ENCODE results near the gene HSD11B1L.
"Not testable (repeated sequence)": the region's sequence is repeated elsewhere in the genome, so short reads cannot be mapped to it uniquely, and the experiment has no call there.

Gene HSD11B1L

DNA sequence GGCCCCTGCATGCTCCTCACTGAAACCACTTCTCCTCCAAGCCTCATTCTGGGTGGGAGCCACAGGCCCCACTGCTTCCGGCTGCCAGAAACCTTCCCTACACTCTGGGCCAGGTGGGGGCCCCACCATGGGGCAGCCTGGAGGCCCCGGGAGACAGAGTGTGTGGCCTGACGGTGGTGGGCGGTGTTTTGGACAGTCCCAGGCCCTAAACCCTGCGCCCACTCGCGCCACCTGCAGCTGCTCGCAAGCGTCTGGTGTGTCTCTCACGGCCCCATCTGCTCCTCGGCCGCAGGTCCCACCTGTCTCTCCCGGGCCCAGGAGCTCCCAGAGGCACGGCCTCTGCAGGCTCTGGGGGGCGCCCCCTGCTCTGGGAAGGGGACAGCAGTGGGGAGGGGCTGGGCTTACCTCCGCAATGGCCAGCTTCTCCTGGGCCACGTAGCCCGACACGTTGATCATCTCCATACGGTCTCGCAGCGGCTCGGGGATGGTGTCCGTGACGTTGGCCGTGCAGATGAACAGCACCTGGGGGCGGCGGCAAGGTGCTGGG lies 14.9 kb downstream of the HSD11B1L start:
- no peak for DNase-seq
- intact Hi-C loops (cut with DNase I), result no loop called here

- DNase-seq, result peak in 1 of 42 donors; percentile 14
Measured at GRCh38 chr19:5696196-5697021, 15.6 kb downstream of the HSD11B1L start.

GRCh38 chr19:5697022-5697889 lies 16.4 kb downstream of the HSD11B1L start:
- DNase-seq, result no peak
- intact Hi-C loops (cut with DNase I), result no loop called here

More at GRCh38 chr19:5696196-5697021, 15.6 kb downstream of the HSD11B1L start:
- intact Hi-C loops (cut with DNase I), result no loop called here

GRCh38 chr19:5697890-5698634 lies 17.2 kb downstream of the HSD11B1L start:
- no peak for DNase-seq
- intact Hi-C loops (cut with DNase I), result no loop called here

- intact Hi-C loops (cut with DNase I), result no loop called here
- DNase-seq, result no peak
Measured at GRCh38 chr19:5698635-5699422, 18.0 kb downstream of the HSD11B1L start.

- intact Hi-C loops (cut with DNase I), result no loop called here
Measured at GRCh38 chr19:5700455-5701092, 19.7 kb downstream of the HSD11B1L start.

GRCh38 chr19:5702053-5702410 lies 21.2 kb downstream of the HSD11B1L start:
- DNase-seq; intact Hi-C loops (cut with DNase I): not testable (repeated sequence)

More at GRCh38 chr19:5700455-5701092, 19.7 kb downstream of the HSD11B1L start:
- DNase-seq, result no peak

- no peak for DNase-seq
- intact Hi-C loops (cut with DNase I), result no loop called here
Measured at GRCh38 chr19:5703819-5704818, 23.3 kb downstream of the HSD11B1L start.

DNA sequence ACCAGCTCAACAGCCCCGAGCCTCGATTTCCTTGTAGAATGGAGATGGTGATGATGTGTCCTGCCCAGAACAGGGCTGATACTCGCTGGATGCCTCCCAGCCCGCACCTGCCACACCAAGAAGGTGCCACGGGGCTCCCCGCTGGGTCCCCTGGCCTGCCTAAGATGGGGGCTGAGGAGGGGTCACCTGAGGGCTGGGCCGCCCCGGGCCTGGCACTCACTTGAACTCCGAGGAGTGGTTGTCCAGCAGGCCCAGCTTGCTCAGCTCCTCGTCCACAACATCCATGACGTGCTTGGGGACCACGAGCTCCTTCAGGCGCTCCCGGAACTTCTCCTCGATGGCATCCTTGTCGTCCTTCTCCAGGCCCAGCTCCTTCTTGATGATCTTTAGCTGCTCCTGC lies 24.7 kb downstream of the HSD11B1L start:
- intact Hi-C loops (cut with DNase I), result no loop called here
- no peak for DNase-seq

GRCh38 chr19:5706876-5707573 lies 26.2 kb downstream of the HSD11B1L start:
- intact Hi-C loops (cut with DNase I), result no loop called here
- no peak for DNase-seq

DNA sequence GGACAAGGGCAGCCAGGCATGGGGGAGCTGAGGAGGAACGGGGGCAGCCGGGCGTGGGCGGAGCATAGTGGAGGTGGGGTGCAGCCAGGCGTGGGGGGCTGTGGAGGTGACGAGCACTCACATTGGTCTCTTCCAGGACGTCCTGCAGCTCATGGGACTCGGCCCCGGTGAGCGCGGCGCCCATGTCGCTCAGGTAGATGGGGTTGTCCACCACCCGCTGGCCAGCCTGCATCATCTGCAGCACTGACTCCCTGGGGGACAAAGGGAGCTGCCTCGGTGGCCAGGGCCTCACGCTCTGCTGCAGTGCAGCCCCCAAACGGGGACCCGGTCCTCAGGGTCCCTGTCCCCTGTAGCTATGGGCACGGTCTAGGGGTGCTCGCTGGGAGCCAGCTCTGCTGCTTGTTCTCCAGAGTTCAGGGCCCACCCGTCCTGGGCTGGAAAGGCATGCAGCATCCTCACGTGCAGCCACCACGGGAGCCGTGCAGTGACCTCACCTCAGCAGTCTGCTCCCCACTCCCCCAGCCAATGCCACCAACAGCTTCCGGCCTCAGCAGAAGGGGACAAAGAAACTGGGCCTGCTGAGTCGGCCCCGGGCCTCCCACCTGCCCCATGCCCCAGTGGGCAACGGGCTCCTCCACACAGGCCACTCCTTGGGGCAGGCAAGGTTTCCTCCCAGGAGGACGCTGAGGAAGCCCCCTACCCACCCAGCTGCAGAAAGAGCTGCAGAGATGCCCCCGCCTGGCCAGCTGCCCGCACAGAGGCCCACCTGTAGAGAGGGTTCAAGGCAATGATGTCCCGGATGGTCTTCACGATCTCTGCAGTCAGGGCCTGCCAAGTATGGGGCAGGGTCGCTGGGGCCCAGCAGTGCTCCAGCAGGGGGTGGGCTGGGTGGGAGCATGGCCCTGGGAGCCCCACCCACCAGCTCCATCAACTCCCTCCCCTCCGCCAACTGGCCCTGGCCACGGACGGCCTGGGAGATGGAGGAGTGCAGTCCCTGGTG lies 27.0 kb downstream of the HSD11B1L start:
- intact Hi-C loops (cut with DNase I), result no loop called here
- no peak for DNase-seq

DNA sequence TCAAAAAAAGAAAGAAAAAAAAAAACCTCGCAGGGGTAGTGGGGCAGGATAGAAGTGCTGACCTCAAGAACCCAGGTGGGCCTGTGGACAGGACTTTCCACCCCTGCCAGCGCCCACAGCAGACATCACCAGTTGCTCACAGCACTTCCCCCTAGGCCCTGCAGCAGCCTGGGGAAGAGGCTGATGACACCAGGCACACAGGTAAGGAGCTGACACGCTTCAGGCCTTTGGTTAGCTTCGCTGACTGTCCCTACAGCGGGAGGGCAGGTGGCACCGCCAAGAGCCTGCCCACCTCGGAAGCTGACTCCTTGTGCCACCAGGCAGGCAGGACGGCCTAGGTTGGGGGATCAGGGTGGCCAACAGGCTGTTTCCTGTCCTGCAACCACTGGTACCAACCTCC lies 30.2 kb downstream of the HSD11B1L start:
- DNase-seq, result no peak
- intact Hi-C loops (cut with DNase I), result no loop called here

DNA sequence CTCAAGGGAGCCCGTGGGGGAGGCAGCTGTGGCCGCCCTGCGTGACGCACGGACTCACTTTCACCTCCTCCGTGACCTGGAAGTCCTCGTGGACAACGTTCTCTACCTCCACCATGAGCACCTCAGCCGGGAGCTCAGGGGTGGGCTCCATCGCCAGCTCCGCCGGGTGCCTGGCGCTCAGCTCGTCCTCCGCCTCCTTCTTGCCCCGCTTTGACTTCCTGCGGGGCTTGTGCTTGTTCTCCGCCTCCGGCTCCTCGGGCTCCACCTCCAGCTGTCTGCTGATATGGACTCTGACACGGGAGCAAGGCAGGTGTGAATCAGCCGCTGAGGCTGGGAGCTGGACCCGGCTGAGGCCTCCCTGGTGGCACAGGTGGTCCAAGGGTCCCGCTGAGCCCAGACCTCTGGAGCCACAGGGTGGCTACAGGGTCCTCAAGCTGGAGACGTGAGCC lies 30.9 kb downstream of the HSD11B1L start:
- DNase-seq, result peak in 30 of 42 donors; percentile 22 to 76 (median 50)
- intact Hi-C loops (cut with DNase I), result no loop called here

DNA sequence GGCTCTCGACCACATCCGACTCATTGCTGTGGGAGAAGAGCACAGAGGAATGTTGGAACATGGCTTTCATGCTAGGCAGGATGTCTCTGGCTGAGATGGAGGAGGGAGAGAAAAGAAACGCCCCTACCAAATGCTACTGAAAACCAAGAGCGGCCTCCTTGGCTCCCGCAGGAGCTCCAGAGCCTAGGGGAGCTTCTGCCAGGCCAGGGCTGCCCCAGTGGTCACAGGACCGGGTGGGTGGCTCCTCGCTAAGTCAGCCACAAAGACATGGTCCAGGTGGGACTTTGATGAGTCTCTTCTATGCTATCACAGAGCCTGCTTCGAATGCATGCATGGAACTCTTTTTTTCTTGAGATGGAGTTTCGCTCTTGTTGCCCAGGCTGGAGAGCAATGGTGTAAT lies 32.4 kb downstream of the HSD11B1L start:
- DNase-seq, result no peak
- intact Hi-C loops (cut with DNase I), result no loop called here

DNA sequence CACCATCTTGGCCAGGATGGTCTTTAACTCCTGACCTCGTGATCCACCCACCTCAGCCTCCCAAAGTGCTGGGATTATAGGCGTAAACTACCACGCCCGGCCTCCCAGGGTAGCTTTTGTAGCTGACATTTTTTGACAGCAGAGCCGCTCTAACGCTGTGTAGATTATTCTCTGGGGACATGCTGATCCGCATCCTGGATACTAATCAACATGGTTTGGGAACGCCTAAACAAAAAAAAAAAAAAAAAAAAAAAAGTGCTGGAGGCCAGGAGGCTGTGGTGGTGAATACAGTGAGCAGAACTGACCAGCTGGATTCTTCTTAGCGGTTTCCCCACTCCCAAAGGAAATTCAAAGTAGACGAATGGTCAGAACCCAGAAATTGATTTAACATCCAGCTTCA lies 34.0 kb downstream of the HSD11B1L start:
- intact Hi-C loops (cut with DNase I), result no loop called here
- DNase-seq, result no peak
